MM.1S (cell line): ENCODE results near the gene YPEL1.

Experiments used
- CTCF ChIP-seq: fragments of 300-600 bp; sonication (generic); IDR thresholded peaks from 2 replicates; pipeline ENCODE4 v1.5.1; 2016; ENCODE audit warnings: antibody characterized with exemption, low read length, mixed read lengths
- EZH2phosphoT487 ChIP-seq: fragments of 300-600 bp; sonication (generic); IDR thresholded peaks from 2 replicates; pipeline ENCODE4 v1.6.1; 2018; ENCODE audit warnings: antibody characterized with exemption, low read length

DNA sequence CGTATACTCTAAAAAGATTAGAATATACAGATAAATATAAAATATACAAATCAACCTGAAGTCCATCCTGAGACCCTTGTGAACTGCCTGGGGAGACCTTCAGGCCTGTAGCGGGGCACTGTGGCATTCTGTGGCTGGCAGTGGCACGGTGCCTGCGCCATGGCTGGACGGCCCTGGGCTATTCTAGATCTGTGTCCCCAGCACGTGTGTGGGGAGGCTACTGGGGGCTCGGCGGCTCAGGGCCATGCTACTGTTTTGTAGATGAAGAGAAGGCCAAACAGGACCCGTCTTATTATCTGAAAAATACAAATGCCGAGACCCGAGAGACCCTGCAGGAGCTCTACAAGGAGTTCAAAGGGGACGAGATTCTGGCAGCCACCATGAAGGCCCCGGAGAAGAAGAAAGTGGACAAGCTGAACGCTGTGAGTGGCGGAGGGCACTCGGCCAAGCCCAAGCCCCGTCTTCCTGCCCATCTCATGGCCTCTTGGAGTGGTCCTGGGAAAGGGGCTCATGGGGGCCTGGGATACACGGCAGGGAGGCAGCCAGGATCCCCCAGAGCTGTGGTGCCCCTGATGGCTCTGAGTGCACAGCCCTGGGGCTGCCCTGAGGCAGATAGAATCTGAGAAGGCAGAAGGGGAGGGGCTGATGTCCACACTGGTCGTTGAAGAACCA is 51.0 kb downstream of the YPEL1 start:
- TF ChIP-seq CTCF (no peak), EZH2phosphoT487 (no peak)
